ACC112 (cell line): Measurements from ENCODE around the gene ARHGAP9.
"Not testable (repeated sequence)": the region's sequence is repeated elsewhere in the genome, so short reads cannot be mapped to it uniquely, and the experiment has no call there.

Experiments
- H2AFZ ChIP-seq: fragments of 200-600 bp; sonication (generic); one replicate; pipeline ENCODE4 v1.6.0; 2017; ENCODE audit warnings: antibody characterized with exemption, low read length; ENCODE audit not compliant: unreplicated experiment
- H3K27ac ChIP-seq: fragments of 200-600 bp; sonication (generic); 2 replicates; pipeline ENCODE4 v1.5.1; 2014; ENCODE audit warnings: low read depth, mild to moderate bottlenecking, antibody characterized with exemption, low read length, moderate library complexity
- H3K27me3 ChIP-seq: fragments of 200-600 bp; sonication (generic); 2 replicates; pipeline ENCODE4 v1.6.1; 2014; ENCODE audit warnings: mild to moderate bottlenecking, antibody characterized with exemption, low read length, moderate library complexity, mixed read lengths; ENCODE audit not compliant: insufficient read depth
- H3K36me3 ChIP-seq: fragments of 200-600 bp; sonication (generic); 2 replicates; pipeline ENCODE4 v1.6.1; 2016; ENCODE audit warnings: mild to moderate bottlenecking, antibody characterized with exemption, low read length, moderate library complexity, mixed read lengths; ENCODE audit not compliant: insufficient read depth
- H3K4me1 ChIP-seq: fragments of 200-600 bp; sonication (generic); one replicate; pipeline ENCODE4 v1.6.1; 2016; ENCODE audit warnings: low read length, mixed read lengths; ENCODE audit not compliant: insufficient read depth, unreplicated experiment, control insufficient read depth
- H3K4me3 ChIP-seq: fragments of 200-600 bp; sonication (generic); 2 replicates; pipeline ENCODE4 v1.5.1; 2014; ENCODE audit warnings: mild to moderate bottlenecking, low read depth, low read length
- H3K79me2 ChIP-seq: fragments of 200-600 bp; sonication (generic); one replicate; pipeline ENCODE4 v1.6.0; 2016; ENCODE audit warnings: low read length; ENCODE audit not compliant: control insufficient read depth, unreplicated experiment, insufficient read depth

Gene ARHGAP9

GRCh38 chr12:57516617-57517153, 37.0 kb upstream of the ARHGAP9 start:
- Histone ChIP-seq H3K4me1 (peaks cover 30% of the 10 kb centered on the region), H3K79me2 (peaks cover 30% of the 10 kb centered on the region), H3K27ac (no peak overlapping the region), H3K4me3 (no peak overlapping the region; the same call in 1 of the 2 replicates), H2AFZ (no peak overlapping the region), H3K36me3 (peaks cover 22% of the 10 kb centered on the region), H3K27me3 (no peaks in the 10 kb centered on the region)

DNA sequence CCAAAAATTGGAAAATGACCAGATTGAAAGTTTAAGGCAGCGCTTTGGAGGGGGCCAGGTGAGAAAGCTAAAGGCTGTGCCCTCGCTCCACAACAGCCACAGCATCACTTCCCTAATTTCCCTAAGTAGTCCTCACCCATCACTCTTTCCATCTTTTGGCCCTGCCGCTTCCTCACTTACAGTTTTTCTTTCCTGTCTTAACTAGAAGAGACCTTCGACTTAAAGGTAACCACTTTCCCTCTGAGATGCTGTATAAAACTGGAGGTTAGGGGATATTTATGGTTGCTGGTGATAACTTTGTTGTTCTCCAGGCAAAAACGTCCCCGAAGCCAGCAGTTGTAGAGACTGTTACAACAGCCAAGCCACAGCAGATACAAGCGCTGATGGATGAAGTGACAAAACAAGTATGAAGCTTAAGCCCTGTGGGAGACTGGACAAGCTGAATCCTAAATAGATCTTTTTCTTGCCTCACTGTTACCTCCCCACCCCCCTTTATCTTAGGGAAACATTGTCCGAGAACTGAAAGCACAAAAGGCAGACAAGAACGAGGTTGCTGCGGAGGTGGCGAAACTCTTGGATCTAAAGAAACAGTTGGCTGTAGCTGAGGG, 36.4 kb upstream of the ARHGAP9 start:
- H3K79me2 ChIP-seq: peaks cover 30% of the 10 kb centered on the region
- no peaks in the 10 kb centered on the region for H3K27me3 ChIP-seq
- H3K4me3 ChIP-seq: no peak overlapping the region
- H3K36me3 ChIP-seq: peaks cover 23% of the 10 kb centered on the region
- H3K4me1 ChIP-seq: peaks cover 24% of the 10 kb centered on the region
- peak overlapping the region; percentile 22; the same call in 1 of the 2 replicates for H3K27ac ChIP-seq
- H2AFZ ChIP-seq: no peak overlapping the region

- H2AFZ ChIP-seq: no peak overlapping the region
- no peak overlapping the region for H3K4me3 ChIP-seq
- peaks cover 30% of the 10 kb centered on the region for H3K79me2 ChIP-seq
- H3K4me1 ChIP-seq: peaks cover 21% of the 10 kb centered on the region
- H3K36me3 ChIP-seq: peaks cover 23% of the 10 kb centered on the region
- peak overlapping the region; percentile 22; the same call in 1 of the 2 replicates for H3K27ac ChIP-seq
- H3K27me3 ChIP-seq: no peaks in the 10 kb centered on the region
Observed at GRCh38 chr12:57515408-57515933, 35.8 kb upstream of the ARHGAP9 start.

GRCh38 chr12:57514720-57515407, 35.2 kb upstream of the ARHGAP9 start:
- Histone ChIP-seq H3K4me3 (no peak overlapping the region), H3K27me3 (no peaks in the 10 kb centered on the region), H3K36me3 (peaks cover 23% of the 10 kb centered on the region), H2AFZ (no peak overlapping the region), H3K79me2 (peaks cover 26% of the 10 kb centered on the region), H3K27ac (0 out of 2 replicates have a peak overlapping the region, but pooled peaks have one; percentile 22), H3K4me1 (peaks cover 21% of the 10 kb centered on the region)

GRCh38 chr12:57514246-57514645, 34.6 kb upstream of the ARHGAP9 start:
- H2AFZ ChIP-seq, H3K4me3 ChIP-seq, H3K27me3 ChIP-seq, H3K27ac ChIP-seq: not testable (repeated sequence)
- Histone ChIP-seq H3K36me3 (peaks cover 21% of the 10 kb centered on the region), H3K4me1 (peaks cover 20% of the 10 kb centered on the region), H3K79me2 (peaks cover 20% of the 10 kb centered on the region)

DNA sequence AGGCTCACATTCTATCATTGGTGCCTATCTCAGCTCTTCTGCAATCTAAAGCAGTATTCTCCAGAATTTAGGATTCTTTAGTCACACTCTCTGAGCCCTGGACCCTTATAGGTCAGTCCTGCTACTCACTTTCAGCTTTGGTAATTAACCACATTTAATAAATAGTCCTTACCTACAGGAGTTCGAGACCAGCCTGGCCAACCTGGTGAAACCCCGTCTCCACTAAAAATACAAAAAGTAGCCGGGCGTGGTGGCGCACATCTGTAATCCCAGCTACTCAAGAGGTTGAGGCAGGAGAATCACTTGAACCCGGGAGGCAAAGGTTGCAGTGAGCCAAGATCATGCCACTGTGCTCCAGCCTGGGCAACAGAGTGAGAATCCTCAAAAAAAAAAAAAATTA, 34.0 kb upstream of the ARHGAP9 start:
- H3K27ac ChIP-seq, H2AFZ ChIP-seq, H3K27me3 ChIP-seq, H3K4me3 ChIP-seq: not testable (repeated sequence)
- peaks cover 20% of the 10 kb centered on the region for H3K36me3 ChIP-seq
- peaks cover 15% of the 10 kb centered on the region for H3K79me2 ChIP-seq
- H3K4me1 ChIP-seq: peaks cover 15% of the 10 kb centered on the region

DNA sequence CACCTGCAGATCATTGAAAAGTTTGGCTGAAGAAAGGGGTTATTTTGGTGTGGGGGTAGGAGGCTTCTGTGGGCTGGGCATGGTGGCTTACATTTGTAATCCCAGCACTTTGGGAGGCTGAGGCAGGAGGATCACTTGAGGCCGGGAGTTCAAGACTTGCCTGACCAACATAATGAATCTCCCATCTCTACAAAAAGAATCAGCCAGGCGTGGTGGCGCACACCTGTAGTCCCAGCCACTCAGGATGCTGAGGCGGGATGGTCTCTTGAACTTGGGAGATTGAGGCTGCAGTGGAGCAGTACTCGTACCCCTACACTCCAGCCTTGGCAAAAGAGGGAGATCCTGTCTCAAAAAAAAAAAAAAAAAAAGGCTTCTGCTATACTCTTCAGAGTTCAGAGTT, 33.6 kb upstream of the ARHGAP9 start:
- Histone ChIP-seq H3K36me3 (peaks cover 20% of the 10 kb centered on the region), H3K79me2 (peaks cover 10% of the 10 kb centered on the region), H3K4me1 (peaks cover 11% of the 10 kb centered on the region), H2AFZ (no peak overlapping the region), H3K27me3 (no peaks in the 10 kb centered on the region), H3K4me3 (no peak overlapping the region), H3K27ac (no peak overlapping the region)

DNA sequence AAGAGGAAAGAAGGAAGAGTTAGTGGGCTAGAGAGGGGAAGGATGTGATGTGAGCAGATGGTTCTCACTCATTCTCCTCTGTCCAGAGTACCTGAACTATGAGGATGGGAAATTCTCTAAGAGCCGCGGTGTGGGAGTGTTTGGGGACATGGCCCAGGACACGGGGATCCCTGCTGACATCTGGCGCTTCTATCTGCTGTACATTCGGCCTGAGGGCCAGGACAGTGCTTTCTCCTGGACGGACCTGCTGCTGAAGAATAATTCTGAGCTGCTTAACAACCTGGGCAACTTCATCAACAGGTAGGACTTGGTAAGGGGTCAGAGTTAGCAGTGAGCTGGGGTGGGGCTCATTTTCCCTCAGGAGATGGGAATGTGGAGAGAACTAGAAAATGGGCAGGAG, 33.0 kb upstream of the ARHGAP9 start:
- peaks cover 9% of the 10 kb centered on the region for H3K4me1 ChIP-seq
- H2AFZ ChIP-seq: no peak overlapping the region
- H3K27ac ChIP-seq: no peak overlapping the region
- H3K79me2 ChIP-seq: peaks cover 4% of the 10 kb centered on the region
- H3K27me3 ChIP-seq: no peaks in the 10 kb centered on the region
- peaks cover 20% of the 10 kb centered on the region for H3K36me3 ChIP-seq
- no peak overlapping the region for H3K4me3 ChIP-seq

- Histone ChIP-seq H2AFZ (no peak overlapping the region), H3K27ac (no peak overlapping the region), H3K36me3 (peaks cover 14% of the 10 kb centered on the region), H3K4me1 (no peaks in the 10 kb centered on the region), H3K79me2 (no peaks in the 10 kb centered on the region), H3K27me3 (no peaks in the 10 kb centered on the region), H3K4me3 (no peak overlapping the region)
Observed at GRCh38 chr12:57511588-57512325, 32.1 kb upstream of the ARHGAP9 start.

DNA sequence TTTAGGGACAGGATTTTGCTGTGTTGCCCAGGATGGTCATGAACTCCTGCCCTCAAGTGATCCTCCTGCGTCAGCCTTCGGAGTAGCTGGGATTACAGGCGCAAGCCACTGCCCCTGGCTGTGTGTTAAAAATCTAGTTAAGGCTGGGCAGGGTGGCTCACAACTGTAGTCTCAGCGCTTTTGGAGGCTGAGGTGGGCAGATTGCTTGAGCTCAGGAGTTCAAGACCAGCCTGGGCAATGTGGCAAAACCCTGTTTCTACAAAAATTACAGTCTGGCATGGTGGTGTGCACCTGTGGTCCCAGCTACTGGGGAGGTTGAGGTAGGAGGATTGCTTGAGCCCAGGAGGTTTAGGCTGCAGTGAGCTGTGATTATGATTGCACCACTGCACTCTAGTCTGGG, 31.5 kb upstream of the ARHGAP9 start:
- H3K4me1 ChIP-seq: no peaks in the 10 kb centered on the region
- H3K36me3 ChIP-seq: peaks cover 13% of the 10 kb centered on the region
- no peak overlapping the region for H3K27ac ChIP-seq
- no peaks in the 10 kb centered on the region for H3K79me2 ChIP-seq
- H3K27me3 ChIP-seq: no peaks in the 10 kb centered on the region
- H2AFZ ChIP-seq: no peak overlapping the region
- no peak overlapping the region for H3K4me3 ChIP-seq
